T47D (cell line): ENCODE results near the gene EVI5L.
"Not testable (repeated sequence)": the region's sequence is repeated elsewhere in the genome, so short reads cannot be mapped to it uniquely, and the experiment has no call there.

ENCODE experiments used
- DNase-seq, 2 experiments: peaks; one replicate each; pipeline versions ENCODE4 v3.0.0 to v3.0.0-alpha.2; 2011 to 2012; ENCODE audit warnings: low read depth in 1 of 2, low spot score in 1 of 2
- JUND ChIP-seq: IDR thresholded peaks from 2 replicates; pipeline ENCODE4 v1.6.1; 2012; ENCODE audit warnings: low read depth
- in situ Hi-C: cut with HindIII; loops from 2 replicates; pipeline ENCODE4 v1.10.0; 2016; ENCODE audit warnings: low sequenced_read_pairs, low pct_unique_long_range_greater_than_20kb

Gene EVI5L

DNA sequence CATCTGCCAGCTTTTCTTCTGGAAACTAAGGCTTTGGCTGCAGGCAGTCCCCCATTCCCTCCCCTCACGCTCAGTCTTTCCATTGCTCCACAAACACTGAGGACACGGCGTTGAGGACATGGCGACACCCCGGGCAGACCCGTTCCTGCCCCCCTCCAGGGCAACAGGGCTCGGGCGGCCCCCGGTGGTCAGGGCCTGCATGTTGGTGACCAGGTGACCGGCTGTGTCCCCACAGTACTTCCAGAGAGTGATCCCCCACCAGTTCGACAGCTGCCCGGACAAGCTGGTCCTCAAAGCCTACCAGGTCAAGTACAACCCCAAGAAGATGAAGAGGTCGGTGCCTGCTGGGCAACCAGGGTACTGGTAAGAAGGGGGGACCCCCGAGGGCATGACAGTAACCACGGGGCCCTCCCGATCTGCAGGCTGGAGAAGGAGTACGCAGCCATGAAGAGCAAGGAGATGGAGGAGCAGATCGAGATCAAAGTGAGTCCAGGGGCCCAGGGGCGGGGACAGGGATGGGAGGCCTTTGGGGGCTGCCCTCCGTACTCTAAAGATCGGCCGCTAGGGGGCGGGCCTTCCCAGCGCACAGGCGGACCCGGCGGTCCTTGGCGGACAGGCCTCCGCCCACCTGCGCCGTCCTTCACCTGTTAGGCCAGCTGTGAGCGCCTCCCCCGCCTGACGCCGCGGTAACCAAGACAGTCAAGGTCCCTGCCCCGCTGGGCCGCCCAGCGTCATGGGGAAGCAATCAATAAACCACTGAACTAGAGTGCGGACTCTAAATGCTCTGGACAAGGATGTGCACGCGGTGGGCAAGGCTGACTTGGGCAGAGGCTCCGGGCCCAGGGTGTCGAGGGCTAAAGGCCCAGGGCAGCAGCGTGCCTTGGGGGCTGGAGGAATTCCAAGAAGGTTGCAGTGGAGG lies 23.1 kb downstream of the EVI5L start:
- TF ChIP-seq JUND, result no peak
- in situ Hi-C loops, result no loop called here
- DNase-seq, result no peak

DNA sequence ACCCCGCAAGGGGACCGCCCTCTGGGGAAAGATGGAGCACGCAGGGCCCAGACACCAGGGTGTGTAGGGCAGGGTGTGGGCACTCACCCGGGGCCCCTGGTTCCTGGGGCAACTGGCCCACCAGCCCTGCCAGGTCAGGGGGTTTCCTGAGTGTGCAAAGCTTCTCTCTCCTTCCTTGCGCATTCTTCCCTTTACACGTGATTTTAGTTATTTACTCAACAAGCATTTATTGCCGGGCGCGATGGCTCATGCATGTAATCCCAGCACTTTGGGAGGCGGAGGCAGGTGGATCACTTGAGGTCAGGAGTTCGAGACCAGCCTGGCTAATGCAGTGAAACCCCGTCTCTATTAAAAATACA lies 23.7 kb downstream of the EVI5L start:
- no peak for TF ChIP-seq JUND
- DNase-seq, result no peak
- in situ Hi-C loops, result no loop called here

DNA sequence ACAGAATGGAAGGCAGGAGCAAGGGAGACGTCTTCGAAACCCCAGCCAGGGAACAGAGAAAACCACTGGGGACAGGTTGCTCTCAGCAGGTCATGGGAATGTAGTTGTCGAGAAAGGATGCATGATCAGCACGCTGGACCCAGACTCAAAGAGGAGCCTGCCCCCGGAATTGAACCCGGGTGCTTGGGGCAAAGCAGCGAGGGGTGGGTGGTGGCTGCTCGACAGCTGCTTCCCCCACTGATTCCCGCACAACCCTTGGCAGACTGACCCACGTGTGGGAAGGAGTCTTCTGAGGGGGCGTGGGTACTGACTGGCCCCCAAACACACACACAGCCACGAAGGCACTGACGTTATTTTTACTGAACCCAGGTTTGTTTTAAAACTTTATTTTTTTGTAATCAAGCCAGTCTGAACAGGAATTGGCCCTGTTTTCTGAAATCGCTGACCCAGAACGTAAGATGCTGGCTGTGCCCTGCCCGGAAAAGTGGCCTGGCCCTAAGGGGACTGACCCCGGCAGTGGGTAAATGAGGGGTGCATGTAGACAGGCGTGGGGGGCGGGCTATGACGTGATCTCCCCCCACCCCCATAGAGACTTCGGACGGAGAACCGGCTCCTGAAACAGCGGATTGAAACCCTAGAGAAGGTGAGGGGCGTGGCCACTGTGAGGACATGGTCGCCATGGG lies 25.5 kb downstream of the EVI5L start:
- in situ Hi-C loops, result no loop called here
- no peak for TF ChIP-seq JUND
- no peak for DNase-seq

DNA sequence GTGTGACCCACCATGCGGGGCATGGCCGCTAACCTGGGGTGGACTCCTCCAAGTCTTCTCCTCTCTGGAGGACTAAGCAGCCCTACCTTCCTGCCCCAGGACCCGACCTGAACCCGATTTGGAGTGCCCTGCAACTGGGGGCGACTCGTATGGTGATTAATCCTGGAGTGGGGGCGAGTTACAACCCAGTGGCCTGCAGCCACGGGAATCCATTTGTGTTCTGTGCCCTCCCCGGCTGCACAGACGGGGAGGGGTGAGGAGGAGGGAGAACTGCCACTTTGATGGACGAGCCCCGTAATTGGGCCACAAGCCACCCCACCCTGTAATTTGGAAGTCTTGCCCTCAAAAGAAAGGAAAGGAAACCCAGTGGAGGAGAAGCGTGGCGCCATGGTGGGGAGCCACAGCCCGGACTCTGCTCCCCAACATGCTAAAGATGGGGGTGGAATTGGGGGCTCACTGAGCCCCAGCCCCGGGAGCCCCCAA lies 26.1 kb downstream of the EVI5L start:
- in situ Hi-C loops, result no loop called here
- no peak for TF ChIP-seq JUND
- DNase-seq, result no peak

DNA sequence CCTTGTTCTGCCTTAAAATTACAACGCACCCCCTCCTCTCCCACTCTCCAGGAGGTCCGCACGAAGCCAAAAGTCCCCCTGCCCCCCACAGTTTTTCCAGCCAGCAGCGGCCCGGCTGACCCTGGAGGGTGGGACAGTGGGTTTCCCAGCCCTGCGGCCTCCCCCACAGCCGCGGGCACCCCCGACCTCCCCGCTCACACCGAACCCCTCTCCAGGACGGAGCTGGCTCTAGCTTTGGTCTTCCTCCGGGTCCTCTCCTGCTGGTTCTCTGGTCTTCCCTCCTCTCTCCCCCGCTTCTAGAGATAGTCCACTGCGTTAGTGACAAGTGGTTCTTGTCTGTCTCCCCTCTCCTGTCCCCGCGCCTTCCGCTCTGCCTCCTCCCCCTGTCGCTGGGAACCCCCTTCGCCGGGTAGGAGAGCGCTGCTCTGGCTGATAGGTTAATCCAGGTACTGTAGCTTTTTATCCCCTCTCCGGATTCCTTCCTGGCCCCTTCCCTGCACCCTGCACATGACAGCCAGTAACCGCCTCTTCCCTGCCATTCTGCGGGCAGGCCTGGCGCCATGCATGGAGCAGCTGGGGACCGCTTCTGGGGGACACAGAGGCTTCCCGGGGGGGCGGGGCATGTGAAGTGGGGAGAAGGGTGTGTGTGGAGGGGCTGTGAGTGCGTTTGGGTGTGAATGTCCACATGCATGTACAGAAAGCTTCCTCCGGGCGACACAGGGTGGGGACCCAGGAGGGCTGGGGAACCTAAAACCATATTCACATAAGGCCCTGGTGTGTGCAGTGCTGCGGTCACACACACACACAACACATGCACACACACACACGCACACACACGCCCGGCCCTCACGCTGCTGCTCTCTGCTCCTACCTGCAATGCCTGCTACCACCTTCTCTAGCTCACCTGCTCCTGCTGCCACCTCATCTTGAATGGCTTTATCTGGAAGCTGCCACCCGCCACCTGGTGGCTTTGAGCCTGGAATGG lies 27.0 kb downstream of the EVI5L start:
- DNase-seq, result no peak
- TF ChIP-seq JUND, result no peak
- in situ Hi-C loops, result no loop called here

DNA sequence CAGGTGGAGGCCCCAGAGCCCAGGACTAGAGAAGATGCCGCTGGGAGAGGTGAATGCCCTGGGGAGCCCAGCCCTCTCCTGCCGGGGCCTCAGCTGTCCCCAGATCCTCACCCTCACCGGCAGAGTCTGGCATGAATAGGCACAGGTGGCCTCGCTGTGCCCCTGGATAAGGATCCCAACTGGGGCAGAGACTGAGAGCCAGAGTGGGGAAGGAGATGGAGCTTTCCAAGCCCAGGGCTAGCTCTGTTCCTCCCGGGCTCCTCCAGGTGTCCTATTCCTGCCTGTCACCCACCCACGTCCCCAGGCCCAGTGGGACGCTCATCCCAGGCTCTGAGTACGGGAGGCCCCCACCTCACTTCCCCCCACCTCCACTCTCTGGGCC lies 27.7 kb downstream of the EVI5L start:
- in situ Hi-C loops, result no loop called here
- DNase-seq, result no peak
- TF ChIP-seq JUND, result no peak

DNA sequence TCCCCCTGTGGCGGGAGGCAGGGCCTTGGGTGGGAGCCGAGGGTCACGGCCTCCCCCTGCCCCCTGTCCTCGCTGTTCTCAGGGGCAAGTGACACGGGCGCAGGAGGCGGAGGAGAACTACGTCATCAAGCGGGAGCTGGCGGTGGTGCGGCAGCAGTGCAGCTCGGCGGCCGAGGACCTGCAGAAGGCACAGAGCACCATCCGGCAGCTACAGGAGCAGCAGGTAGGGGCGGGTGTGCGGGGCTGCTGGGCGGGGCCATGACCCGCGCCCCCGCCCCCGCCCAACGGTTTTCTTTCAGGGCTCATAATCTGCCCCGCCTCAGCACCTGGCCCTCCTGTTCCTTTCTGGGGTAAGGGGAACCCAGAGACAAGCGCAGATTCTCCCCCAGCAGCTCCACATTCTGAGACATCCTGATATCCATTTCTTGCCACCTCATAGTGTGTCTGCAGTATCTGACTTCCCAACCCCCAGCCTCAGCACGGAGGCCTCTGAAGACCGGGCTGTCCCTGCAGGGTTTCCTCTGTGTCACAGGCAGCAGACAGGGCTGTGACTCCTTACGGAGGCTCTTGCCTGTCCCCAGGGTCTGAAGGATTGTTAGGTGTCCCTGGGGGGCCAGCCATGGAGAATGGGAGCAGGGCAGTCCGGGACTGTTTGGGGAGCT lies 28.2 kb downstream of the EVI5L start:
- in situ Hi-C loops, result no loop called here
- no peak for TF ChIP-seq JUND
- DNase-seq, result no peak

DNA sequence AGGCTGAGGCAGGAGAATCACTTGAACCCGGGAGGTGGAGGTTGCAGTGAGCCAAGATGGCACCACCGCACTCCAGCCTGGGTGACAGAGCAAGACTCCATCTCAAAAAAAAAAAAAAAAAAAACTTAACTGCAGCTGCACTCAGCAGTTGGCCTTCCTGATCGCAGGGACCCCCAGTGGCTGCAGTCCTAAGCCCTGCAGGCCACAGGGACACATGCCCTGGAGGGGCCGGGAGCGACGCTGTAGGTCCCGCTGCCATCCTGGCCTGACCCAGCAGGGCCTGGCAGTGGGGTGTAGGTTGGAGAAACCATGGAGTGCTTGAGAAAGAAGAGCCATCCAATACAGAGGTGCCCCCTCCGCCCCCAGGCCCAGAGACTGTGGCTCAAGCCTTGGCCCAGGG lies 29.1 kb downstream of the EVI5L start:
- in situ Hi-C loops, DNase-seq: not testable (repeated sequence)

DNA sequence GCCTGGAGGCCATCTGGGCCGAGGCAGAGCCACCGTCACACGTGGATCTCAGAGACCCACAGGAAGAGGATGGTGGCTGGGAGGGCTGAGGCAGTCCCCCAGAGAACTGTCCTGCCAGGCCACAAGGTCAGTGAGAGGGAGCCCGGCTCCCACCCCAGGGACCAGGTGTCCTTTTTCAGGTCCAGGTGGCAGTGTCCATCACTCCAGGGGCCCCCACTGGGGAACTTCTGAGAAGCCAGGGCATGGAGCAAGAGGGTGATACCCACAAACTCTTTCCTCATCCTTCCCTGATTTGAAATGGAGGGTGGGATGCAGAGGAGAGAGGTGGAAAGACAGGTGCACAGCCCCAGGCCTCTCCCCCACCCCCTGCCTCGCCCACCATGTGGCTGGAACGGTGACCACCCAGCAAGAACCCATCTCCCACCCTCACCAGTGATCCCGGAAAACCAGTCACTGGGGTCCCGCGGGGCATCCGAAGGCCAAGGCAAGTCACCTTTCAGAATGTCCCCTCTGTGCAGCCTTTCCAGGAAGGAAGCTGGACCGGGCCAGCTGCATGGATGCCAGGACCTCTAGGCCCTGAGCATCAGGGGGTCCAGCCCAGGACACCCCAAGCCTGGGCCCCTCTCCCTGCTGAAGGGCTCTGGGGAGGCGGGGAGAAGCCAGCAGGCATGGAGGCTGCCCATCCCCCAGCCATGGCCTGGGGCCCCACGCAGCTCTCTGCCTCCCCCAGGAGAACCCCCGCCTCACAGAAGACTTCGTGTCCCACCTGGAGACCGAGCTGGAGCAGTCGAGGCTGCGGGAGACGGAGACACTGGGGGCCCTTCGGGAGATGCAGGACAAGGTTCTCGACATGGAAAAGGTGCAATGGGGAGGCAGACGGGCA lies 30.1 kb downstream of the EVI5L start:
- no peak for TF ChIP-seq JUND
- DNase-seq, result no peak
- in situ Hi-C loops, result no loop called here

DNA sequence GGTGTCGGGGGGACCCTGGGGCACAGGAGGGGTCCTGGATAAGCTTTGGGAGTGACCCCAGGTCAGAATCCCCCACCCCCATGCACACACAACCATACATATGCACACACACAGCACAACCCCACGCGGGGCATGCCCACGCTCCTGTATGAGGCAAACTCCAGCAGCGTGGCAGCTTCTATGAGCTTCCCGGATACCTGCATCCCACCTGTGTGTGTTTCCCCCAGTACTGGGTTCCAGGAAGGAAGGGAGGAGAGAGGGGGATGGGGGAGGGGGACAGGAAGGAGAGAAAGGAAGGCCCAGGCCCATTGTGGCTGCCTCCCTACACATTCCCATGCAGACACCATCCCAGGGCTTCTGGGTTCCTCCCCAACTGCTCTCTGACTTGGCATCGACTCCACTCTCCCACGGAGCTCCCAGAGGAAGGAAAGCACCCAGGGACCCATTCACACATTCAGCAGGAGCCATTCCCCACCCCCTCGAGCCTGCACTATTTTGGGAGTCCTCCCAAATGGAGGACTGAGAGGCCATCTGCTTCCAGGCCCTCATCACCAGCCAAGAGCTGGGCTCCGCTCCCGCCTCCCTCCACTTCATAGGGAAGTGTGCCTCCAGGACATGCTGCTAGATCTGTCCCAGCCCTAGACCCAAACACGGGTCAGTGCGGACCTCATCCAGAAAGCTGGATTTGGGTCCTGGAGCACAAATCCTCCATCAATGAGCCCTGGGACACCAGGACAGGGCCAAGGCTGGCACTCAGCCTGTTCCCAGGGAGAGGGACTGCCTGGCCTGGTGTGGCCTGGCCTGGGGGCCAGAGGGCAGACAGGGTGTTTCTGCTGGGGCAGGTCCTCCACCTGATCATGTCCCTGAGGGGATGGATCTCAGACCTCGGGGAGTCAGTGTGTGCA lies 30.9 kb downstream of the EVI5L start:
- TF ChIP-seq JUND, result no peak
- in situ Hi-C loops, result no loop called here
- DNase-seq, result no peak
